HG03135 (cell line): Measurements from ENCODE around the gene KCNQ1OT1.

Experiments used
- ATAC-seq: cut with Tn5 transposase; IDR thresholded peaks from one replicate; pipeline ENCODE4 v1.9.1; 2021; ENCODE audit warnings: mild to moderate bottlenecking, moderate library complexity; ENCODE audit not compliant: unreplicated experiment

Gene KCNQ1OT1

GRCh38 chr11:2584812-2585565 lies 114.8 kb downstream of the KCNQ1OT1 start:
- ATAC-seq, result no peak

- no peak for ATAC-seq
Measured at GRCh38 chr11:2584434-2584811, 115.4 kb downstream of the KCNQ1OT1 start.

- ATAC-seq, result no peak
Measured at GRCh38 chr11:2583605-2583958, 116.2 kb downstream of the KCNQ1OT1 start.

- no peak for ATAC-seq
Measured at GRCh38 chr11:2582946-2583604, 116.7 kb downstream of the KCNQ1OT1 start.

- ATAC-seq, result no peak
Measured at GRCh38 chr11:2582351-2582945, 117.3 kb downstream of the KCNQ1OT1 start.

- no peak for ATAC-seq
Measured at GRCh38 chr11:2581931-2582350, 117.9 kb downstream of the KCNQ1OT1 start.

- ATAC-seq, result no peak
Measured at GRCh38 chr11:2581151-2581930, 118.5 kb downstream of the KCNQ1OT1 start.

GRCh38 chr11:2580571-2581001 lies 119.2 kb downstream of the KCNQ1OT1 start:
- no peak for ATAC-seq

- ATAC-seq, result no peak
Measured at GRCh38 chr11:2580061-2580421, 119.8 kb downstream of the KCNQ1OT1 start.

- ATAC-seq, result no peak
Measured at GRCh38 chr11:2579315-2580060, 120.3 kb downstream of the KCNQ1OT1 start.

- no peak for ATAC-seq
Measured at GRCh38 chr11:2578929-2579270, 120.9 kb downstream of the KCNQ1OT1 start.

- no peak for ATAC-seq
Measured at GRCh38 chr11:2577991-2578928, 121.5 kb downstream of the KCNQ1OT1 start.

GRCh38 chr11:2577031-2577990 lies 122.5 kb downstream of the KCNQ1OT1 start:
- ATAC-seq, result no peak

GRCh38 chr11:2576549-2576948 lies 123.2 kb downstream of the KCNQ1OT1 start:
- ATAC-seq, result no peak

GRCh38 chr11:2576111-2576510 lies 123.7 kb downstream of the KCNQ1OT1 start:
- no peak for ATAC-seq

GRCh38 chr11:2575591-2576051 lies 124.2 kb downstream of the KCNQ1OT1 start:
- no peak for ATAC-seq

GRCh38 chr11:2574553-2575535 lies 125.0 kb downstream of the KCNQ1OT1 start:
- ATAC-seq, result no peak
